ENCODE measurements around the gene ZFP42. TPM values are rescaled to one million over a fixed set of nuclear protein-coding genes. Genes with fewer than 3 reads are reported as not detected.
"Not testable (repeated sequence)": the region's sequence is repeated elsewhere in the genome, so short reads cannot be mapped to it uniquely, and the experiment has no call there.

The ZFP42 gene
- total RNA-seq (not detected), polyA plus RNA-seq (not detected)
- long read RNA-seq, donor 1 = 0 reads
- long read RNA-seq, donor 2 = 0 reads
- long read RNA-seq, donor 3 = 0 reads
- long read RNA-seq, donor 4 = 0 reads

DNA sequence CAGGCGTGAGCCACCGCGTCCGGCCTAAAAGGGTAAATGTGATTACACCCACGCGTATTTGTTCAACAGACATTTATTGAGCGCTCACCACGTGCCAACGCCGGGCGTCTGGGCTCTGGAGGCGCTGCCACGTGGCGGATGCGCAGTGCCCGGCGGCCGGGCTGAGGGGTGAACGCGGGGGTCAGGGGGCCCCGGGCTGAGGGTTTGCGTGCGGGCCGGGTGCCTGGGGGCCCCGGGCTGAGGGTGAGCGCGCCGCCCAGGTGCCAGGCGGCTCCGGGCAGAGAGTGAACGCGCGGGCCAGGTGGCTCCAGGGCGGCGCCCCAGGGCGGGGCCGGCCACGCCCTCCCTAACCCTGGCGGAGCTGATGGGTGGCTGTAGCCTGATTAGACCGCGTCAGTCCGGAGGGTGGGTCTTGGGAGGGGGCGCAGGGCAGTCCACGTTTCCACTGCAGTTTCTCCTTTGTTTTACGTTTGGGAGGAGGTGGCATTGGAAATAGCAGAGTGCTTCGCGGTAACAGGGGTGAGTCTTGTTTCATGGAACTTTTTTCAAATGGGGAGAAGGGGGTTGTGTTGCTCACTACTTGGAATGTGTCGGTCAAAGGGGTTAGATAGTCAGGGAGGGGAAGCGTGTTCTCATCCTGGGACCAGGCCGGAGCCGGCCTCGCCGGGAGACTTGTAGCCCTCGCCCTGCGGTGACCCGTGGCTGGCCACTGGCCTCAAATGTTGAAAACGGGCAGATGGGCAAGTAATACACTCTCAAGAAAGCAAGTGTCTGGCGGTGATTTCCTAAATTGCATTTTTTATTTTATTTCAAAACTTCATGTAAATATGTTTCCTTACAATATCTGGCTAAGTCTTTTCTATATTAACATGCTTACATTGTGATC lies at the start of gene ZFP42:
TSS of gene ZFP42 (plus strand) at position 450 of the 886 bp plus-strand sequence. CDS start 7,037 bp downstream, outside the sequence.
- H3K4me1 ChIP-seq (ENCODE audit: control insufficient read depth, insufficient read depth, low read length) = no peaks in the 10 kb centered on the region
- intact Hi-C loops (cut with DNase I) = no loop called here
- H3K9me3 ChIP-seq (ENCODE audit: control insufficient read depth, low read length) = no peaks in the 10 kb centered on the region
- 12% methylated on average over 58 of the region's 58 CpGs for WGBS
- DNase-seq = no peak
- no peaks in the 10 kb centered on the region for H3K27me3 ChIP-seq (ENCODE audit: control insufficient read depth, insufficient read depth)
- no peak within 1 kb of the TSS for H3K27ac ChIP-seq (ENCODE audit: low read length)
- no peak within 1 kb of the TSS for H3K4me3 ChIP-seq (ENCODE audit: low read length)
- ATAC-seq = peak in 1 of 2 donors; percentile 36

GRCh38 chr4:187961171-187961570 lies 34.4 kb upstream of the ZFP42 start:
- intact Hi-C loops (cut with DNase I) = no loop called here
- Histone ChIP-seq H3K9me3 (ENCODE audit: control insufficient read depth, low read length) (no peaks in the 10 kb centered on the region), H3K4me3 (ENCODE audit: low read length) (no peak overlapping the region), H3K27me3 (ENCODE audit: control insufficient read depth, insufficient read depth) (no peaks in the 10 kb centered on the region), H3K27ac (ENCODE audit: low read length) (no peak overlapping the region), H3K4me1 (ENCODE audit: control insufficient read depth, insufficient read depth, low read length) (no peaks in the 10 kb centered on the region)
- DNase-seq = no peak
- 82% methylated on average over 2 of the region's 2 CpGs for WGBS
- no peak for ATAC-seq

DNA sequence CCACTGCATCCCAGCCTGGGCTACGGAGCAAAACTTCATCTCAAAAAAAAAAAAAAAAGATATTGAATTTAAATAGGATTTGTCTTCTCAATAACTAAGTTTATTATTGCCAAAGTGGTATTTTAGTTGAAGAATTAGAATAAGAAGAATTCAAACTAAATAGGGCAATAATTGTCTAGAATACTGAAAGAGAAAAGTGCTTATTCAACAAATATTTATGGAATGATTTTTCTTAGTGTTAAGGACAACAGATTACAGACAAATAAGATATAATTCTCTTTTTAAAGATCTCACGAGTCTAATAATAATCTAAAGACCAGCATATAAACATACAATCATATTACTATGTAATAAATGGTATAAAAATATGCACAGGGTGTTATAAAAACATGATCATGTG lies 33.6 kb upstream of the ZFP42 start:
- no peak for DNase-seq
- H3K4me1 ChIP-seq (ENCODE audit: control insufficient read depth, insufficient read depth, low read length) = no peaks in the 10 kb centered on the region
- no peaks in the 10 kb centered on the region for H3K9me3 ChIP-seq (ENCODE audit: control insufficient read depth, low read length)
- H3K27me3 ChIP-seq (ENCODE audit: control insufficient read depth, insufficient read depth) = no peaks in the 10 kb centered on the region
- WGBS = 61% methylated on average over 2 of the region's 2 CpGs
- intact Hi-C loops (cut with DNase I) = no loop called here
- no peak overlapping the region for H3K4me3 ChIP-seq (ENCODE audit: low read length)
- no peak for ATAC-seq
- no peak overlapping the region for H3K27ac ChIP-seq (ENCODE audit: low read length)

- DNase-seq = no peak
- intact Hi-C loops (cut with DNase I) = no loop called here
- H3K27ac ChIP-seq (ENCODE audit: low read length) = no peak overlapping the region
- no peak for ATAC-seq
- H3K4me3 ChIP-seq (ENCODE audit: low read length) = no peak overlapping the region
- no peaks in the 10 kb centered on the region for H3K4me1 ChIP-seq (ENCODE audit: control insufficient read depth, insufficient read depth, low read length)
- WGBS = 20% methylated on average over 3 of the region's 3 CpGs
- no peaks in the 10 kb centered on the region for H3K27me3 ChIP-seq (ENCODE audit: control insufficient read depth, insufficient read depth)
- H3K9me3 ChIP-seq (ENCODE audit: control insufficient read depth, low read length) = no peaks in the 10 kb centered on the region
Observed at GRCh38 chr4:187962926-187963325, 32.6 kb upstream of the ZFP42 start.

GRCh38 chr4:187965726-187966125 lies 29.8 kb upstream of the ZFP42 start:
- H3K27ac ChIP-seq (ENCODE audit: low read length) = no peak overlapping the region
- DNase-seq (no peak), ATAC-seq (no peak)
- H3K9me3 ChIP-seq (ENCODE audit: control insufficient read depth, low read length) = no peaks in the 10 kb centered on the region
- H3K4me3 ChIP-seq (ENCODE audit: low read length) = no peak overlapping the region
- intact Hi-C loops (cut with DNase I) = no loop called here
- H3K27me3 ChIP-seq (ENCODE audit: control insufficient read depth, insufficient read depth) = no peaks in the 10 kb centered on the region
- no peaks in the 10 kb centered on the region for H3K4me1 ChIP-seq (ENCODE audit: control insufficient read depth, insufficient read depth, low read length)
- WGBS = 73% methylated on average over 8 of the region's 8 CpGs

DNA sequence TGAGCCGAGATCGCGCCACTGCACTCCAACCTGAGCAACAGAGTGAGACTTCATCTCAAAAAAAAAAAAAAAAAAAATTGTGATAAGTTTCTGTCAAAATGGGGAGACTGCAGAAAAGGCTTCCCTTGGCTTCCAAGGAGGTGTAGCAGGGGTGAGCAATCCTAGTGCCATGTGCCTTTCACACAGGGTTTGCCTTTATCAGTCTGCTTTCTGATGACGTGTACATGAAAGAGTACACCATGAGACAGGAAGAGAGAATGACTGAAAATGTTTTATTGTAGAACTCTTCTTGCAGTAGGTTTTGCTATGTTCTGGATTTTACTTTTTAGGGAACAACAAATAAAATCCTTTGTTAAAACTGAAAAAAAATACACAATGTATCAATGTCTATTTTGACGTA lies 23.4 kb upstream of the ZFP42 start:
- Histone ChIP-seq H3K4me3 (ENCODE audit: low read length) (no peak overlapping the region), H3K4me1 (ENCODE audit: control insufficient read depth, insufficient read depth, low read length) (no peaks in the 10 kb centered on the region), H3K9me3 (ENCODE audit: control insufficient read depth, low read length) (no peaks in the 10 kb centered on the region), H3K27ac (ENCODE audit: low read length) (no peak overlapping the region), H3K27me3 (ENCODE audit: control insufficient read depth, insufficient read depth) (no peaks in the 10 kb centered on the region)
- intact Hi-C loops (cut with DNase I) = no loop called here
- no peak for DNase-seq
- no peak for ATAC-seq
- WGBS = 85% methylated on average over 5 of the region's 5 CpGs

- no peaks in the 10 kb centered on the region for H3K27me3 ChIP-seq (ENCODE audit: control insufficient read depth, insufficient read depth)
- no peak overlapping the region for H3K4me3 ChIP-seq (ENCODE audit: low read length)
- ATAC-seq = no peak
- no peaks in the 10 kb centered on the region for H3K4me1 ChIP-seq (ENCODE audit: control insufficient read depth, insufficient read depth, low read length)
- 89% methylated on average over 2 of the region's 2 CpGs for WGBS
- H3K27ac ChIP-seq (ENCODE audit: low read length) = no peak overlapping the region
- no peaks in the 10 kb centered on the region for H3K9me3 ChIP-seq (ENCODE audit: control insufficient read depth, low read length)
- intact Hi-C loops (cut with DNase I) = no loop called here
- no peak for DNase-seq
Observed at GRCh38 chr4:187983746-187984145, 11.8 kb upstream of the ZFP42 start.

DNA sequence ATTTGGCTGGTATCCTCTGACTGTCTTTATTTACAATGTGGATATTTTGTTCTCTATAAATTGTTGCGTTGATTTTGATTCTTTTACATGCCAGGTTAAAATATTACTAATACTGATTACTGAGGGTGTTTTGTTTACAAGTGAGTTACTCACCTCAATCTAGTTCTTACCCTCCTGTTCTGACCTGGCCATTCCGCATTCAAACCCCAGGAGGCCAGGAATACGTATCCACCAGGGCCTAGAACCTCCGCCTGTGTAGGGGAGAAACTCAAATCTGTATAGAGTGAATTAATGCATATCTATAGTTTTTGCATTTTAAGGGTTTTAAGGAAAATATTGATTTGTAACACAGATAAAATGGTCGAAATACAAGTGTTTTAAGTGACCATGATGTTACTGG lies 2.6 kb upstream of the ZFP42 start:
- no peaks in the 10 kb centered on the region for H3K9me3 ChIP-seq (ENCODE audit: control insufficient read depth, low read length)
- no peaks in the 10 kb centered on the region for H3K27me3 ChIP-seq (ENCODE audit: control insufficient read depth, insufficient read depth)
- no peaks in the 10 kb centered on the region for H3K4me1 ChIP-seq (ENCODE audit: control insufficient read depth, insufficient read depth, low read length)
- intact Hi-C loops (cut with DNase I) = no loop called here
- H3K4me3 ChIP-seq (ENCODE audit: low read length) = no peak overlapping the region
- 78% methylated on average over 5 of the region's 5 CpGs for WGBS
- DNase-seq (no peak), ATAC-seq (no peak)
- no peak overlapping the region for H3K27ac ChIP-seq (ENCODE audit: low read length)

DNA sequence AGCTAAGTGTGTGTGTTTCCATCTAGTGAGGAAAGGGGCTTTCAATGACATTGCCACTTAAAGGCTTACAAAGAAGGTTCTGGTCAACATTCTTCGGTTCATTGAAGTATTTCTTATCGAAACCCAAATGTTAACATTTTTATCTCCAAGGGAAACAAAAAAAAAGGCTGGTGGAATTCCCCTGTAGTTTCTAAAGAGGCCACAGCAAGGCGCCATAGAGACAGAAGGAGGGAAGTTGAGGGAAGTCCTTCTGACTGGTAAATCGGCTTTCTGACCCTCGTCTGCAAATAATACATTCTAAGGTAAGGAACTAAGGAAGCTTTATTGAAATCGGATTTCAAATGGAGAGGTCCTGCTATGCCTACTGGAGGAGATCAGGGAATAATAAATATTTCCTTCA lies 1.7 kb upstream of the ZFP42 start:
- Histone ChIP-seq H3K4me3 (ENCODE audit: low read length) (no peak overlapping the region), H3K4me1 (ENCODE audit: control insufficient read depth, insufficient read depth, low read length) (no peaks in the 10 kb centered on the region), H3K27ac (ENCODE audit: low read length) (no peak overlapping the region), H3K27me3 (ENCODE audit: control insufficient read depth, insufficient read depth) (no peaks in the 10 kb centered on the region), H3K9me3 (ENCODE audit: control insufficient read depth, low read length) (no peaks in the 10 kb centered on the region)
- no peak for DNase-seq
- no peak for ATAC-seq
- intact Hi-C loops (cut with DNase I) = no loop called here
- 57% methylated on average over 6 of the region's 6 CpGs for WGBS

GRCh38 chr4:187996502-187997177 lies 1.1 kb downstream of the ZFP42 start:
- intact Hi-C loops (cut with DNase I) = no loop called here
- Histone ChIP-seq H3K27ac (ENCODE audit: low read length) (no peak overlapping the region), H3K4me1 (ENCODE audit: control insufficient read depth, insufficient read depth, low read length) (no peaks in the 10 kb centered on the region), H3K4me3 (ENCODE audit: low read length) (no peak overlapping the region), H3K27me3 (ENCODE audit: control insufficient read depth, insufficient read depth) (no peaks in the 10 kb centered on the region), H3K9me3 (ENCODE audit: control insufficient read depth, low read length) (no peaks in the 10 kb centered on the region)
- ATAC-seq (no peak), DNase-seq (no peak)
- 11% methylated on average over 34 of the region's 34 CpGs for WGBS

GRCh38 chr4:187997991-187998390 lies 2.4 kb downstream of the ZFP42 start:
- intact Hi-C loops (cut with DNase I); H3K9me3 ChIP-seq (ENCODE audit: control insufficient read depth, low read length); ATAC-seq; H3K4me1 ChIP-seq (ENCODE audit: control insufficient read depth, insufficient read depth, low read length); H3K4me3 ChIP-seq (ENCODE audit: low read length); H3K27ac ChIP-seq (ENCODE audit: low read length); DNase-seq; H3K27me3 ChIP-seq (ENCODE audit: control insufficient read depth, insufficient read depth): not testable (repeated sequence)
- WGBS = 82% methylated on average over 15 of the region's 15 CpGs

Data from right cardiac atrium (tissue), 5 donors.